Loucy (cell line): Measurements from ENCODE around the gene CDC42EP3.

Experiments
- EZH2phosphoT487 ChIP-seq: fragments of 200-600 bp; IDR thresholded peaks from 2 replicates; pipeline ENCODE4 v1.6.1; 2018; ENCODE audit warnings: antibody characterized with exemption, mild to moderate bottlenecking, moderate library complexity, borderline replicate concordance
- TF ChIP-seq, protein P1 (sequence below): fragments of 200-600 bp; sonication (generic); conservative IDR thresholded peaks from 2 replicates; pipeline ENCODE4 v1.5.1; 2014; ENCODE audit warnings: mild to moderate bottlenecking, antibody characterized with exemption, low read length

DNA sequence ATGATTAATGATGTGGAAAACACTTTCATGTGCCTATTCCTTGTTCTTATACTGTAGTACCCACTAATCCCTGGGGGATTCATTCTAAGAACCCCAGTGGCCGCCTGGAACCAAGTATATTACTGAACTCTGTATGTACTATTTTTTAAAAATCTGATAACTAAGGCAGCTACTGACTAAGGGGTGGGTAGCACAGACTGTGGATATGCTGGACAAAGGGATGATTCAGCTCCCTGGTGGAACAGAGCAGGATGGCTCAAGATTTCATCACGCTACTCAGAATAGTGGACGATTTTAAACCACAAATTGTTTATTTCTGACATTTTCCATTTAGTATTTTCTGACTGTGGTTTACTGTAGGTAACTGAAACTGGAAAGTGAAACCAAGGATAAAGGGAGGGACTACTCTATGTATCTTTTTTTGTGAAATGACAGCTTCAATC lies 41.8 kb upstream of the CDC42EP3 start:
- TF ChIP-seq, protein P1, sequence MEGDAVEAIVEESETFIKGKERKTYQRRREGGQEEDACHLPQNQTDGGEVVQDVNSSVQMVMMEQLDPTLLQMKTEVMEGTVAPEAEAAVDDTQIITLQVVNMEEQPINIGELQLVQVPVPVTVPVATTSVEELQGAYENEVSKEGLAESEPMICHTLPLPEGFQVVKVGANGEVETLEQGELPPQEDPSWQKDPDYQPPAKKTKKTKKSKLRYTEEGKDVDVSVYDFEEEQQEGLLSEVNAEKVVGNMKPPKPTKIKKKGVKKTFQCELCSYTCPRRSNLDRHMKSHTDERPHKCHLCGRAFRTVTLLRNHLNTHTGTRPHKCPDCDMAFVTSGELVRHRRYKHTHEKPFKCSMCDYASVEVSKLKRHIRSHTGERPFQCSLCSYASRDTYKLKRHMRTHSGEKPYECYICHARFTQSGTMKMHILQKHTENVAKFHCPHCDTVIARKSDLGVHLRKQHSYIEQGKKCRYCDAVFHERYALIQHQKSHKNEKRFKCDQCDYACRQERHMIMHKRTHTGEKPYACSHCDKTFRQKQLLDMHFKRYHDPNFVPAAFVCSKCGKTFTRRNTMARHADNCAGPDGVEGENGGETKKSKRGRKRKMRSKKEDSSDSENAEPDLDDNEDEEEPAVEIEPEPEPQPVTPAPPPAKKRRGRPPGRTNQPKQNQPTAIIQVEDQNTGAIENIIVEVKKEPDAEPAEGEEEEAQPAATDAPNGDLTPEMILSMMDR, result no peak
- no peak for TF ChIP-seq EZH2phosphoT487
